ENCODE measurements around the gene CEP170B.
"Not testable (repeated sequence)": the region's sequence is repeated elsewhere in the genome, so short reads cannot be mapped to it uniquely, and the experiment has no call there.

Gene CEP170B

DNA sequence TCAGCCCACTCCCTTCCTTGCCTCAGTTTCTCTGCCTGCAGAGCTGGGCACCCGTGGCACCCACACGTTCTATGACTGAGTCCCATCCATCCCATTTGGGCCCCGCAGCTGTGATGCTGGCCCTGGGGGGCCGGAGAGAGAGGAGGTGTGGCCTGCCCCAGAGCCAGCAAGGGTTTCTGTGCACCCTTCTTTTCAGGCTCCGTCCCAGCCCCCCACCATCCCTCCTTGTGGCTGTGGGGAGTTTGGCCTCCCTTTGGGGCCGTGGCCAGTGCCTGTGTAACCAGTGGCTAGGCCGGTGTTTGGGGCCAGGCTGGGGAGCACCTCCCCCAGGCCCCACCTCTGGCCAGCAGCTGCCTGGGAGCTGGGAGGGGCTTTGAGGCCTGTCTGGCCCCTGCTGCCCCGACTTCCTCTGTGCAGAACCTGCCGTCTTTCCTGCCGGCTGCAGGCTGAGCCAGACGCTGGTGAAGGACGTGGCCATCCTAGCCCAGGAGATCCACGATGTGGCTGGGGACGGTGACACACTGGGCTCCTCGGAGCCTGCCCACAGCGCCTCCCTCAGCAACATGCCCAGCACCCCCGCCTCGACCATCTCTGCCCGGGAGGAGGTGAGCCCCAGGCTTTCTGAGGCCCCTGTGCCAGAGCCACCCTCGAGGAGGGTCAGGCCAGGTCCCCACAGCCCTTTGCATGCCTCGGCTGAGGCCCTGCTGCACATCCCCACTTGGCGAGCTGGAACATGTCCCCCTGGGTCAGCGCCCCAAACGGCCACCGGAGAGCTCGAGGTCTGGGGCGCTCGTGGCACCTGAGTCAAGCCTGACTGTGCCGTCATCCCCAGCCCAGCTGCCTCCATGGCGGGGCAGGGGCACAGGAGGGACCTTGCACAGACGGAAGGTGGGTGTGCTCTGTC is 27.7 kb downstream of the CEP170B start:
- DNase-seq: no peak

- DNase-seq: no peak
Observed at GRCh38 chr14:104893435-104894207, 28.6 kb downstream of the CEP170B start.

- DNase-seq: no peak
Observed at GRCh38 chr14:104894331-104895206, 29.5 kb downstream of the CEP170B start.

GRCh38 chr14:104895207-104895785 is 30.2 kb downstream of the CEP170B start:
- DNase-seq: no peak

DNA sequence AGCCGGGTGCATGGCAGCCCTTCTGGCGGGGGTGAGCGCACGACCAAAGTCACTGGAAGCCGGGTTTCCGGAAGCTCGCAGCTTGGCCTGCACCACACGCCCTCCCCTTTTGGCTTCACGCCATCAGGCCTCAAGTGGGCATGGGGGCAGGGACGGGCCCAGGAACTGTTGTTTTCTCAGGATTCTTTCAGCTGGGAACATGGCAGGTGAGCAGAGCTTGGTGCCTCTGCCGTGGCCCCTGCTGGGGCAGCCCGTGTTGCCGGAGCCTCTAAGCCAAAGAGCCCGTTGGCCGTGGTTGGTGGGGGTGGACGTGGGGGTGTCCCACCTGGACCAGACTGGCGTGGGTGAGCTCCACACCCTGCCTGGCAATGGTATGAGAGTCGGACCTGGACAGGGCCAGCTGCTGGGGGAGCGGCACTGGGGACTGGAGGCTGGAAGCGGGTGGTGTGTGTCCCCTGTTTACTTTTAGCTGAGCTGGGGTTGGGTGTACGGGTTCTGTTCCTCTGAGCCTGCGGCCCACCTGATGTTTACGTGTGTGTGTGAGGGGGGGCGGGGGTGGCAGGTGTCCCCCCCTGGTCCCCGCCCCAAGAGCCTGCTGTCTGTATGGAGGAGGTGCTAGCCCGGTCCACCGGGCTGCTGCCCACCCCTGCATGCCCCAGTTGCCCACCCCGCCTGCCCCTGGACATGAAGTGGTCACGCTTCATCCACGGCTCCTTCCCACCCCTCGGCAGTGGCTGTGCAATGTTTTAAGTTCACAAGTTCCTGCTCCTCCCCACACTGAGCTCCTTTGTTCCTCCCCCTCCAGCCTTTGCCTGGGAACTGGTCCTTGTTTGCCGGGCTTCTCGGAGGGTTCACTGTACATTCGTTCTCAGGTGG is 31.0 kb downstream of the CEP170B start:
- peak; percentile 96 for DNase-seq

DNA sequence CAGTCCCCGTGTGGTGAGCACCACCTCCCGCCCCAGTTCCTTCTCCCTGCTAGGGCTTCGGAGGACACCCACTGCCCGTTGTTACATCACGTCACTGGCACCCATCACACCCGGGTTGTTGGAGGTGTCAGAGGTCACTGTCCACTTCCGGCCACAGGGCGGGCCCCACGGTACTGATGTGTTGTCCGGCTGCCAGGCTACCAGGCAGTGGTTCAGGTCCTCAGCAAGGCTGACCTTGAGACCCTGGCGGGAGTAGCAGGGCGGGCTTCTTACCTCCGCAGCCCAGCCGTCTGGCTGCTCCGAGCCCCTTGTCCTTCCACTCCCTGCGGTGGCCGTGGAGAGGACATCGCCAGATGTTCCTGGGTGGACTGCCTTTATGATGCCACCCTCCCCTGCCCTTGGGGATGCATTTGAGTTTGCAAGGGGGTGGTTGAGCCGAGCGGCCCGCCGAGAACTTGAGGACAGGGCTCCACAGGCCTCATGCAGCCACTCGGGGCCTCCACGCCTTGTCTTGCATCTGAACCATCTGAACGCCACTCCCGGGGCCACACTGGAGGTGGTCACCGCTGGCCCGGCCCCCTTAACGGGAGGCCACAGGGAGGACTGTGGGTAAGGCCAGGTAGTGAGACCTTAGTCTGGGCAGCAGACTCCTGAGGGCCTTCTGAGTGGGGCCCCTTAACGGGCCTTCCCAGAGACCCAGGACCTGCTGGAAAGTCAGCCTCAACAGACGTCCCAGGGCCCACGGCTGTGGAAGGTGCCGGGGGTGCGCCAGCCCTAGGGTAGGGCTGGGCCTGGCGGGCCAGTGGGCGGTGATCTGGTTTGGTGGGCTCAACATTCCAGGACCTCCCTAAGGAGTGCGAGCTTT is 32.5 kb downstream of the CEP170B start:
- no peak for DNase-seq

GRCh38 chr14:104898195-104898558 is 33.1 kb downstream of the CEP170B start:
- no peak for DNase-seq

DNA sequence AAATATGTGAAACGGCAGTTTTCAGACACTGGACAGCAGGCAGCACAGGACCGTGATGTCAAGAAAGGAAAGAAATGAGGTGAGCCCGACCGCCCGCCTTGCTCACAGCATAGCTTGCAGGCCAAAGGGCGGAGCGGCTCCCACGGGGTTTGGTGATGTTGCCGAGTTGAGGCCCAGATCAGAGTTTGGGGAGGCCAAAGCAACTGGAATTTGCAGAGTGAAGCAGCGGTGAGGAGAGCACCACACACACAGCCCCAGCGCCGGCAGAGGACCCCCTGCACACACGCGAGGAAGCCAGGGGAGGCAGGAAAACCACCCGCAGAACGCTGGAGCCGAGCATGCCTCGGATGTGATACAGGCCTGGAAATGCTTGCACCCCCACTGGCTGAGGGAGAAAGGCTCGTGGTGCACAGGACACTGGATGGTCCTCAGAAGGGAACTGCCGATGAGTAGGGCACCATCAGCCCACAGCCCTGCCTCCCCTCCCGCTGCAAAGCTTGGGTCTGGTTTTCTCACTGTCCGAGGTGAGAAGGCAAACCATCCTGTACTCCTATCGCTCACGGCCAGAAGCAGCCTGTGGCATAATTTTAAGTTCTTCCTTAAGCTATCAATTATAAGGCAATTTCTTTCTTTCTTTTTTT is 33.9 kb downstream of the CEP170B start:
- DNase-seq: no peak

DNA sequence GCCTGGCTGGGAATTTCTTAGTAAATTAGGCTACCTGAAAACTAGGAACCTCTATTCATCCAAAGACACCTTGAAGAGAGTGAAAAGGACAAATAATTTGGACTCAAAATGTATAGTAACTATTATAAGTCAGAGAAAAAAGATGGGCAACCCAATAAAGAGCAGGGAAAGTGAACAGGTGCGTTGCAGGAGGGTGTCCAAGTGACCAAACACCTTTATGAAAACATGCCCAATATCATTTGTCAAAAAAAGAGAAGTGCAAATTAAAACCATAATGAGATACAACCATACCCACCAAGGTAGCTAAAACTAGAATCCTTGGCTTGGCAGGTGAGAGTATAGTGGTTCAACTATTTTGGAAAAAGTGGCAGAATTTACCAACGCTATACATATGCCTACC is 34.7 kb downstream of the CEP170B start:
- DNase-seq: no peak

DNA sequence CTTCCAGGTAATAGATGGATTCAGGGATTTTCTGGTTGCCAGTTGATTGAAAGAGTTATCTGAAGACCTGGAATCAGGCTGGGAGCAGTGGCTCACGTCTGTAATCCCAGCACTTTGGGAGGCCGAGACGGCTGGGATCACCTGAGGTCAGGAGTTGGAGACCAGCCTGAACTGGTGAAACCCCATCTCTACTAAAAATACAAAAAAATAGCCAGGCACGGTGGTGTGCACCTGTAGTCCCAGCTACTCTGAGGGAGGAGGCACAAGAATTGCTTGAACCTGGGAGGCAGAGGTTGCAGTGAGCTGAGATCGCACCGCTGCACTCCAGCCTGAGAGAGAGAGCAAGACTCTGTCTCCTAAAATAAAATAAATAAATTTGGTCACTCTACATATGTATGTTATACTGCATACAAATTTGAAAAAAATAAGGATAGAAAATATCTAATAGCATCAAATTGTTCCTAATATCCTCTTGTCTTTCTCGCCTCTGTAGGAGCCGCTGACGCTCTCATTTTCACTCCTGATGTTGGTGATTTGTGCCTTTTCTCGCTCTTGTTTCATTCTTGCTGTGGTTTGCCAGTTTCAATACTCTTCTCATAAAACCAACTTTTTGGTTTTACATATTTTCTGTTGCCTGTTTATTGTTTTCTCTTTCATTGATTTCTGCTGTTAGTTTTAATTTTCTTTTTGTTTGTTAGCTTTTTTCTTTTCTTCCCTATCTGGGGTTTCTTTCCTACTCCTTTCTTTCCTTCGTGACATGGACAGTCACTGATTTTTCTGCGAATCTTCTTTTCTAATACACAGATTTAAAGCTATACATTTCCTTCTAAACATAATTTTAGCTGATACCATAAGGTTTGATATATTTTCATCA is 35.8 kb downstream of the CEP170B start:
- DNase-seq: no peak

DNA sequence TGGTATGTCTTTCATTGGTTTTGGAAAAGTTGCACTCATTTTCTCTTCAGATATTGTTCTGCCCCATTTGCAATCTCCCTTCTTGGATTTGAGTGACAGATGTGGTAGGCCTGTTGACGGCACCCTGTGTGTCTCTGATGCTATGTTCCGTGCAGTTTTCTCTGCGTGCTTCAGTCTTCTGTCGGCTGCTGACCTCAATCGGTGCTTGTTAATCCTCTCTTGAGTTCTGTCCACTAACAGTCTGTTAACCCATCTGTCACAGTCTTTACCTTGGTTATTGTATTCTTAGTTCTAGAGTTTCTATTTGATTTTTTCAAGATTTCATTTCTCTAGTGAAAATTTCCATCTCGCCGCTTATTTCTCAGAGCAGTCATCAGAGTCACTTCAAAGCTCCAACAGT is 38.9 kb downstream of the CEP170B start:
- DNase-seq: no peak

GRCh38 chr14:104904650-104905578 is 39.8 kb downstream of the CEP170B start:
- DNase-seq: peak; percentile 25

- not testable (repeated sequence) for DNase-seq
Observed at GRCh38 chr14:104905579-104905933, 40.5 kb downstream of the CEP170B start.

DNA sequence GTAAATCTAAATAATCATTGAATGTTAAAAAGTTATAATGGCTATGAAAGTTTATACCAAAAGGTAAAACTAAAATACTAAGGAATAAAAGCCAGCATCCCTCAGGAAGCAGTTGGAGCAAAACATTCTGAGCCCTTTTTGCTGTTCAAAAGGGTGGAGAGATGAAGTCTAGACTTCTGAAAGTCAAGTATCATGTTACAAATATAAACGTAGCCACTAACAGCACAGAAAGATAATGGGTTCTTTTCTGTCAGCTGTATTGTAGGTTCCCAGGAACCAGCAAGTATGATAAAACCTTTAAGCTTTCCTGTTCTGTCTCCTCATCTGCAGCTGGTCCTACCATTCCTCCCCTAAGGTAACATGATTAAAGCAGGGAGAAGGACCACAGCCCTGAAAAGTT is 43.2 kb downstream of the CEP170B start:
- DNase-seq: no peak

- no peak for DNase-seq
Observed at GRCh38 chr14:104912053-104912452, 47.0 kb downstream of the CEP170B start.

DNA sequence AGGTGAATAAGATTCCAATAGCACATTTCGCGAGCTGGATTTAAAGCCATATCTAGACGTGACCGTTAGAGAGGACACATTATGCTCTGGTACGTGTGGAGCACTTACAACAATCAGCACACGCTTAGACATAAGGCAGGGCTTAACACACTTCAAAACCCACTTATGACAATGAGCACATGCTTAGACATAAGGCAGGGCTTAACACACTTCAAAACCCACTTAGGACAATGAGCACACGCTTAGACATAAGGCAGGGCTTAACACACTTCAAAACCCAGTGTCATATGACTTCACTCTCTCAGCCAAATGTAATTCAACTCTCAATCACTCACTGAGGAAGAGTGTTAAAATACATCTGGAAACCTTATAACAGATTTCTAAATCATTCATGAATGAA is 48.4 kb downstream of the CEP170B start:
- DNase-seq: no peak

- no peak for DNase-seq
Observed at GRCh38 chr14:104917116-104917515, 52.0 kb downstream of the CEP170B start.

DNA sequence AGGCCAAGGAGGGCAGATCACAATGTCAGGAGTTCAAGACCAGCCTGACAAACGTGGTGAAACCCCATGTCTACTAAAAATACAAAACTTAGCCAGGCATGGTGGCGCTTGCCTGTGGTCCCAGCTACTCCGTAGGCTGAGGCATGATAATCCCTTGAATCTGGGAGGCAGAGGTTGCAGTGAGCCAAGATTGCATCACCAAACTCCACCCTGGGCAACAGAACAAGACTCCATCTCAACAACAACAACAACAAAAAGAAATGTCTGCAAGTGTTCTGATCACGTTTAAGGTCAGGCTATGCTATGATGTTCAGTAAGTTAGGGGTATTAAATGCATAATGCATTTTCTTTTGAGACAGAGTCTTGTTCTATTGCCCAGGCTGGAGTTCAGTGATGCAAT is 52.9 kb downstream of the CEP170B start:
- no peak for DNase-seq
